Measurements from ENCODE around the gene CAND2.

DNA sequence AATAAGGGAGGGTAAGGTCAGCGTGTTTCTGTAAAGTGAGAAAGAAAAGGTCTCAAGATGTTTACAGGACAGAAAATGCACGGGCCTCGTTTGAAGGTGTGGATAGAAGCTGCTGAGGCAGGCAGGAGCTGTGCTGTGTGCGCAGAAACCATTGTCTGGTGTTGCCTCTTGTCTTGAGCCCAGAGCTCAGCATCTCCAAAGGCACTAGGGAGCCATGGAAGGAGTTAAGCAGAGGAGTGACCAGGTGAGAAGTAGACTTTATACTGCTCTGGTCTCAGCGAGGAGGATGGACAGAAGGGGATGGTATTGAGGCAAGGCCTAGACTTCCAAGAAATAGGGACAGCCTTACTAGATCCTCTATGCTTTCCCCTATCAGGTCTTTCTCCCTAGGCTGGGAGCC is 13.0 kb downstream of the CAND2 start:
- TF ChIP-seq POLR2AphosphoS5 (IDR thresholded peaks at IDR 0.05) (no peak), CTCF (IDR thresholded peaks at IDR 0.05) (no peak), POLR2A (IDR thresholded peaks at IDR 0.05) (no peak), EP300 (IDR thresholded peaks at IDR 0.05) (no peak)

Data from gastroesophageal sphincter (tissue), 3 donors.